AG08396 (cell line): ENCODE measurements around the gene TCF25.
A peak's percentile ranks its signal among the peaks of the same experiment; 100 is the strongest.
"Not testable (repeated sequence)": the region's sequence is repeated elsewhere in the genome, so short reads cannot be mapped to it uniquely, and the experiment has no call there.

ENCODE experiments used
- DNase-seq: peaks from one replicate; pipeline ENCODE4 v3.0.0; 2012; ENCODE audit warnings: low spot score, mixed read lengths

TCF25 gene

GRCh38 chr16:89873972-89874689, 739 bp downstream of the TCF25 start:
- DNase-seq, result peak; percentile 99

GRCh38 chr16:89879123-89879522, 5.7 kb downstream of the TCF25 start:
- DNase-seq, result not testable (repeated sequence)

- DNase-seq, result no peak
These were observed 7.3 kb downstream of the TCF25 start for GRCh38 chr16:89880477-89881367.

- no peak for DNase-seq
These were observed 8.0 kb downstream of the TCF25 start for GRCh38 chr16:89881368-89881730.

GRCh38 chr16:89883346-89884040, 10.1 kb downstream of the TCF25 start:
- no peak for DNase-seq

- DNase-seq, result no peak
These were observed 10.6 kb downstream of the TCF25 start for GRCh38 chr16:89884041-89884421.

GRCh38 chr16:89887243-89887642, 13.9 kb downstream of the TCF25 start:
- no peak for DNase-seq

- no peak for DNase-seq
These were observed 16.8 kb downstream of the TCF25 start for GRCh38 chr16:89890200-89890599.

- DNase-seq, result no peak
These were observed 17.7 kb downstream of the TCF25 start for GRCh38 chr16:89890886-89891657.

GRCh38 chr16:89892055-89892630, 18.8 kb downstream of the TCF25 start:
- no peak for DNase-seq

GRCh38 chr16:89892635-89893034, 19.2 kb downstream of the TCF25 start:
- no peak for DNase-seq

GRCh38 chr16:89893642-89894548, 20.5 kb downstream of the TCF25 start:
- no peak for DNase-seq

- no peak for DNase-seq
These were observed 22.3 kb downstream of the TCF25 start for GRCh38 chr16:89895482-89896250.

GRCh38 chr16:89897204-89897603, 23.8 kb downstream of the TCF25 start:
- DNase-seq, result no peak

GRCh38 chr16:89898201-89898967, 25.0 kb downstream of the TCF25 start:
- DNase-seq, result no peak

GRCh38 chr16:89899879-89900481, 26.6 kb downstream of the TCF25 start:
- DNase-seq, result peak; percentile 65

GRCh38 chr16:89900885-89901284, 27.5 kb downstream of the TCF25 start:
- no peak for DNase-seq

- DNase-seq, result no peak
These were observed 29.6 kb downstream of the TCF25 start for GRCh38 chr16:89902980-89903379.
